AG09309 (cell line): ENCODE measurements around the gene ATG16L1.

Experiments
- DNase-seq: peaks from one replicate; pipeline ENCODE4 v3.0.0-alpha.2; 2010; ENCODE audit warnings: low read depth
- H3K4me3 ChIP-seq: 2 replicates; pipeline ENCODE4 v1.5.1; 2011; ENCODE audit warnings: mild to moderate bottlenecking, low read depth, low read length, moderate library complexity; ENCODE audit not compliant: control insufficient read depth
- CTCF ChIP-seq: IDR thresholded peaks from 2 replicates; pipeline ENCODE4 v1.5.1; 2011; ENCODE audit warnings: mild to moderate bottlenecking, low read depth, low read length, inconsistent platforms; ENCODE audit not compliant: insufficient read depth, control insufficient read depth; ENCODE audit errors: missing control alignments

Gene ATG16L1

GRCh38 chr2:233281553-233281952, 30.1 kb downstream of the ATG16L1 start:
- no peak overlapping the region for H3K4me3 ChIP-seq
- DNase-seq: no peak
- TF ChIP-seq CTCF: no peak

- TF ChIP-seq CTCF: no peak
- no peak for DNase-seq
- H3K4me3 ChIP-seq: no peak overlapping the region
These were observed 30.6 kb downstream of the ATG16L1 start for GRCh38 chr2:233281992-233282603.

- TF ChIP-seq CTCF: no peak
- no peak overlapping the region for H3K4me3 ChIP-seq
- DNase-seq: no peak
These were observed 34.4 kb downstream of the ATG16L1 start for GRCh38 chr2:233285921-233286320.

GRCh38 chr2:233287871-233288270, 36.4 kb downstream of the ATG16L1 start:
- no peak for DNase-seq
- no peak overlapping the region for H3K4me3 ChIP-seq
- TF ChIP-seq CTCF: no peak

- no peak for DNase-seq
- TF ChIP-seq CTCF: no peak
- H3K4me3 ChIP-seq: no peak overlapping the region
These were observed 37.2 kb downstream of the ATG16L1 start for GRCh38 chr2:233288663-233289062.

DNA sequence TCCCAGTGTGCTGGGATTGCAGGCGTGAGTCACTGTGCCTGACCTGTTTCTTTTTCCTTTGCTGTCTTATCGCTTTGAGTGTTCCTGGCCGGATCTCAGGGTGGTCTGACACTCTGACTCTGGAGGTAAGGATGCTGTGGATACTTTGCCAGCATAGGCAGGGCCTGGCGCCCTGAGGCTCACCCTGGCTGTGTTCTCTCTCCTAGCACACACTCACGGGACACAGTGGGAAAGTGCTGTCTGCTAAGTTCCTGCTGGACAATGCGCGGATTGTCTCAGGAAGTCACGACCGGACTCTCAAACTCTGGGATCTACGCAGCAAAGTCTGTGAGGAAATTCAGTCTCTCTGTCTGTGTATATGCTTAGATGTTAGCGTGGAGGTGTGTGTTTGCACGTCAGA, 38.2 kb downstream of the ATG16L1 start:
- DNase-seq: no peak
- no peak overlapping the region for H3K4me3 ChIP-seq
- no peak for TF ChIP-seq CTCF
